GM19240 (cell line): ENCODE measurements around the gene BRICD5.
A peak's percentile ranks its signal among the peaks of the same experiment; 100 is the strongest.

Experiments
- DNase-seq: peaks from one replicate; pipeline ENCODE4 v3.0.0; 2011; ENCODE audit warnings: low spot score; ENCODE audit not compliant: insufficient read length

BRICD5 gene

GRCh38 chr16:2237493-2238149 lies 27.0 kb upstream of the BRICD5 start:
- DNase-seq = no peak

- DNase-seq = no peak
Measured at GRCh38 chr16:2237102-2237482, 26.4 kb upstream of the BRICD5 start.

- no peak for DNase-seq
Measured at GRCh38 chr16:2236337-2237101, 25.9 kb upstream of the BRICD5 start, which contains the start of gene DNASE1L2. Gene DNASE1L2 (plus strand): TSS chr16:2236444. CDS start chr16:2236817, 373 bp downstream.

- DNase-seq = no peak
Measured at GRCh38 chr16:2235695-2236336, 25.2 kb upstream of the BRICD5 start.

GRCh38 chr16:2235234-2235651 lies 24.6 kb upstream of the BRICD5 start:
- DNase-seq = no peak

- no peak for DNase-seq
Measured at GRCh38 chr16:2234813-2235170, 24.1 kb upstream of the BRICD5 start.

GRCh38 chr16:2233872-2234812 lies 23.5 kb upstream of the BRICD5 start:
- no peak for DNase-seq

GRCh38 chr16:2233046-2233775 lies 22.5 kb upstream of the BRICD5 start:
- no peak for DNase-seq

GRCh38 chr16:2232094-2232990 lies 21.7 kb upstream of the BRICD5 start:
- no peak for DNase-seq

- DNase-seq = no peak
Measured at GRCh38 chr16:2231016-2231931, 20.6 kb upstream of the BRICD5 start.

- no peak for DNase-seq
Measured at GRCh38 chr16:2230376-2230775, 19.7 kb upstream of the BRICD5 start.

- DNase-seq = no peak
Measured at GRCh38 chr16:2229632-2230250, 19.1 kb upstream of the BRICD5 start.

GRCh38 chr16:2229091-2229490 lies 18.4 kb upstream of the BRICD5 start:
- no peak for DNase-seq

GRCh38 chr16:2228161-2228824 lies 17.6 kb upstream of the BRICD5 start:
- no peak for DNase-seq

- no peak for DNase-seq
Measured at GRCh38 chr16:2226918-2227317, 16.3 kb upstream of the BRICD5 start.

GRCh38 chr16:2226245-2226793 lies 15.7 kb upstream of the BRICD5 start:
- DNase-seq = no peak

GRCh38 chr16:2223942-2224486 lies 13.4 kb upstream of the BRICD5 start:
- peak; percentile 50 for DNase-seq
